NCI-H1436 (cell line): Measurements from ENCODE around the gene ZFHX3.
A peak's percentile ranks its signal among the peaks of the same experiment; 100 is the strongest.

Source experiments
- DNase-seq: peaks from one replicate; lab custom pipeline; 2025; lab: John Stamatoyannopoulos, UW

The ZFHX3 gene

GRCh38 chr16:72793017-72793416 lies 254.9 kb downstream of the ZFHX3 start:
- DNase-seq = no peak

- DNase-seq = no peak
These were observed 256.1 kb downstream of the ZFHX3 start for GRCh38 chr16:72791786-72792185.

- DNase-seq = no peak
These were observed 258.0 kb downstream of the ZFHX3 start for GRCh38 chr16:72789921-72790320.

- DNase-seq = no peak
These were observed 258.5 kb downstream of the ZFHX3 start for GRCh38 chr16:72789465-72789864.

- DNase-seq = no peak
These were observed 259.6 kb downstream of the ZFHX3 start for GRCh38 chr16:72788269-72788809.

GRCh38 chr16:72787514-72788268 lies 260.2 kb downstream of the ZFHX3 start:
- no peak for DNase-seq

- no peak for DNase-seq
These were observed 260.8 kb downstream of the ZFHX3 start for GRCh38 chr16:72787130-72787513.

- DNase-seq = no peak
These were observed 261.3 kb downstream of the ZFHX3 start for GRCh38 chr16:72786606-72787005.

GRCh38 chr16:72785886-72786285 lies 262.0 kb downstream of the ZFHX3 start:
- DNase-seq = no peak

- DNase-seq = no peak
These were observed 262.8 kb downstream of the ZFHX3 start for GRCh38 chr16:72785171-72785570.

- DNase-seq = no peak
These were observed 264.1 kb downstream of the ZFHX3 start for GRCh38 chr16:72783716-72784318.

GRCh38 chr16:72769876-72770275 lies 278.1 kb downstream of the ZFHX3 start:
- no peak for DNase-seq

- no peak for DNase-seq
These were observed 279.3 kb downstream of the ZFHX3 start for GRCh38 chr16:72768591-72768990.

GRCh38 chr16:72766506-72766905 lies 281.4 kb downstream of the ZFHX3 start:
- no peak for DNase-seq

- no peak for DNase-seq
These were observed 283.8 kb downstream of the ZFHX3 start for GRCh38 chr16:72764015-72764654.

GRCh38 chr16:72760581-72760980 lies 287.3 kb downstream of the ZFHX3 start:
- DNase-seq = no peak

GRCh38 chr16:72753881-72754280 lies 294.0 kb downstream of the ZFHX3 start:
- no peak for DNase-seq

- no peak for DNase-seq
These were observed 295.8 kb downstream of the ZFHX3 start for GRCh38 chr16:72752004-72752695.

- peak; percentile 3 for DNase-seq
These were observed 296.9 kb downstream of the ZFHX3 start for GRCh38 chr16:72751076-72751475.

- DNase-seq = no peak
These were observed 298.8 kb downstream of the ZFHX3 start for GRCh38 chr16:72749091-72749490.

- no peak for DNase-seq
These were observed 303.7 kb downstream of the ZFHX3 start for GRCh38 chr16:72744076-72744793.
